NCI-H2227 (cell line): ENCODE measurements around the gene PHACTR3.

ENCODE experiments used
- DNase-seq: peaks from one replicate; lab custom pipeline; 2025; ENCODE audit not compliant: unreplicated experiment; lab: John Stamatoyannopoulos, UW

PHACTR3 gene

DNA sequence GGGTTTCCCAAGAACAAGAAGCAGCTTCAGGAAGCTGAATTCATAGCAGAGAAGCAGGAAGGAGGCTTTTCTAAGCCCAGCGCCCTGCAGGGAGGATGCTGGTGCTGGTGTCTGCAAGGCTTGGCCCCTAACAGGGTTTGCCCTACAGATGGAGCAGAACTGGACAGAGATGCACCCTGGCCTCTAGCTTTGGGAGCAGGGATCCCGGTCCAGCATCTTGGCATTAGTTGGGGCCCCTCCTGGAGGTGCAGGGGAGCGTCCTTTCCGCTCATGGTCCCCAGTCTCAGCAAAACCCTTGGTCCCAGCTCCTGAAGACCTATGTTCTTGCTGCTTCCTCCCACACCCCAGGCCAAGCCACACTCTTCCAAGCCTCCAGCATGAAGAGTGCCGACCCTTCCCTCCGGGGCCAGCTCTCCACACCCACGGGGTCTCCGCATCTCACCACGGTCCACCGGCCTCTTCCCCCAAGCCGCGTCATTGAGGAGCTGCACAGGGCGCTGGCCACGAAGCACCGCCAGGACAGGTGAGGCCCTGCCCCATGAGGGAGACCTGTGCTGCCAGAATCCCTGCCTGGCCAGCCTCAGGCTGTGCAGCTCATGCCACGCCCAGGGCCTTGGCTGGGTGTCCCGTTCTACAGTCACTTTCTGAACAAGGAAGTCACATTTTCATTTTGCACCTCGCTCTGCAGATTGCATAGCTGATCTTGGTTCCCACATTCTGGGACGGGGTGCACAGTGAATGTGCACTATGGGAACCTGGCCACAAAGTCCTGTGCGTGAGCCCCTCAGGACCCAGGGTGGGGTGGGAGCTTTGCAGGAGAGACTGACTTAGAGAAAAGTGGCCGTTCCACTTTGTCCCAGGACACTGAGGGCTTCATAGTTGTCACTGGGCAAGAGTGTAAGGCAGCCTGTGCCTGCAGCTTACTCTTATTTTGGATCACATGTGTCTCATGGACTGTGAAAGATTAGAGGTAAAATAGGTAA is 168.9 kb downstream of the PHACTR3 start:
- no peak for DNase-seq

GRCh38 chr20:59774204-59774641 is 169.9 kb downstream of the PHACTR3 start:
- no peak for DNase-seq

GRCh38 chr20:59774921-59775686 is 170.8 kb downstream of the PHACTR3 start:
- DNase-seq: no peak

DNA sequence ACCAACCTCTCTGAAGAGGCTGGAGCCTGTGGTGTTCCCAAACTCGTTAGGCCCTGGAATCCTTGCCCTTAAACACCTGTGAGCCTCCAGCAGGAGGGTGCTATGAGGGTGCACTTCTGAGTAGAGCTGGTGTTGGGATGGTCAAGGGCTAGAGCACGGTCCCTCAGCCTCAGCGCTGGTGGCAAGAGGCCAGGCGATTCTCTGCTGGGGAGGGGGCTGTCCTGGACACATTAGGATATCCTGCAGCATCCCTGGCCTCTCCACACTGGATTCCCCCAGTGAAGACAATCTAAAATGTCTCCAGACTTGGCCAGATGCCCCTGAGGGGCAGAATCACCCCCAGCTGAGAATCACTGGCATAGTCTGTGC is 171.3 kb downstream of the PHACTR3 start:
- DNase-seq: no peak

- no peak for DNase-seq
Measured at GRCh38 chr20:59776059-59776603, 171.8 kb downstream of the PHACTR3 start.

GRCh38 chr20:59776626-59777330 is 172.4 kb downstream of the PHACTR3 start:
- DNase-seq: no peak

- DNase-seq: no peak
Measured at GRCh38 chr20:59777331-59777725, 173.0 kb downstream of the PHACTR3 start.

DNA sequence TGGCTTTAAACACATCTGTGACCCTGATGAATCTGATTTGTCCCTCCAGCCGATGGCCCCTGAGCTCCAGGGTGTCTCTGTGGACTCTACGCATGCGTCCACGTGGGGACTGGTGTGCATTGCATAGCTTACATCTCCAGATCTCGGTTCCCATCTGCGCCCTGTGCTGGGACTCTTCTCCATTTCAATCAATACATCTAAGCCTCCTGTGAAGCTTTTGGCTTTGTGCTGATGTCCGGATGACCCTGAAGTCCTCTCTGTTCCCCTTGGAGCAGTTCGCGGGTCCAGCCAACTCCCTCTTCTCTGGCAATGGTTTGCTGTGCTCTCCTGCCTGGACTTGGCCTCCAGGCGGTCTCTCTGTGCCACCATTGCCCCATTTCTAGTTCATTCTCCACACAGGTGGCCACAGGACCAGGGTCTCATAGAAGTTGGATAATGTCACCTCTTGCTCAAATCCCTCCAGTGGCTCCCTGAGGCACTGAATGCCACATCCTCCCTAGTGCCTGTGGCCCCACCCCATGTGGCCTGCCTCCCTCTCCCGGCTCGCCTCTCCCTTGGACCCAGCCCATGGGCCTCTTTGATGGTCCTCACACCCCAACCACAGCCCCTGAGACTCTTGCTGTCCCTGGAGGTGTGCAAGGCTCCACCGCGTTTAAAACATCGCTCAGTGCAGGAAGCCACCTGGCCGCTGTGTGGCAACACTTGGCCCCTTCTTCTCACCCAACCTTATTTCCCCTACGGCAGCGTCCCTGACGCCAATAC is 173.7 kb downstream of the PHACTR3 start:
- no peak for DNase-seq

DNA sequence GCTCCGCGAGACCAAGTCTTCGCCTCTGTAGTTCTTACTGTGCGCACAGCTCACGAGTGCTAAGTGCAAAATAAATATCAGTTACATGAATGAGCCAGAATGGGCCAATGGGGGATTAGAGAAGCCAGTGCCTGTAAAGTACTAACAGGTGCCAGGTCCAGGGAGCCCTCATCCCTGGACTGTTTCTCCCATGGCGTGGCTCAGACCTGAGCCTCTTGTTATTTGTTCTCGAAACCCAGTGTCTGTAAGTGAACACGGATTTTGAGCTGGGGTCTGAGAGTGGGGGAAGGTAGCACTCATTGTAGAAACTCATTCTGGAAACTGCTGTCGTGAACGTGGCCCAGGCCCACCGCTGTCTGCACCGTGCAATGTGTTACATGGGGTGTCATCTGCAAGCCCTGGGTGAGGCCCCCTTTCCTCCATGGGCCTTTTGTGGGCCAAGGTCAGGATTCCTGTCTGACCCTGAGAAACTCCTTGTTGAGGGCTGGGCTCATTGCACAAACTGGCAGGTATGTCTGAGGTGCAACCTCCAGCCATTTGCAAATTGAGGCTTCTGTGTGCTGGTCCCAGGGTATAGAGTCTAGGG is 174.4 kb downstream of the PHACTR3 start:
- no peak for DNase-seq

GRCh38 chr20:59779656-59780380 is 175.5 kb downstream of the PHACTR3 start:
- DNase-seq: no peak

- DNase-seq: no peak
Measured at GRCh38 chr20:59780494-59781185, 176.3 kb downstream of the PHACTR3 start.

DNA sequence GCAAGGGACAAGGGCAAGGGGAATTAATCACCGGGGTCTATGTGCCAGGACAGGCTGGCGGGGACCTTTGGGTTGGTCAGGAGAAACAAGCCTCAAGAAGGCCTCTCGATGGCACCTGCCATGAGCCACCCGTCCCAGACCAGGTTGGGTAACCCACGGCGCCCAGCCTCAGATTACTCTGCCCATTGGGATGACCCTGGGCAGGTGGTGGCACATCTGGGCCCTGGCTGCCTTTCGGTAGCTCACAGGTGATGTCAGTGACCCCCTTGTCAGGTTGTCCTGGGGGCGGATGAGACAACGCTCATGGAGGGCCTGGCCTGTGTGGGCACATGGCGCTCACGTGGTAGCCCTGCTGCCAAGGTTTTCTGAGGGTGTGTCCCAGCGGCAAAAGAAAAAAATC is 176.9 kb downstream of the PHACTR3 start:
- DNase-seq: no peak

DNA sequence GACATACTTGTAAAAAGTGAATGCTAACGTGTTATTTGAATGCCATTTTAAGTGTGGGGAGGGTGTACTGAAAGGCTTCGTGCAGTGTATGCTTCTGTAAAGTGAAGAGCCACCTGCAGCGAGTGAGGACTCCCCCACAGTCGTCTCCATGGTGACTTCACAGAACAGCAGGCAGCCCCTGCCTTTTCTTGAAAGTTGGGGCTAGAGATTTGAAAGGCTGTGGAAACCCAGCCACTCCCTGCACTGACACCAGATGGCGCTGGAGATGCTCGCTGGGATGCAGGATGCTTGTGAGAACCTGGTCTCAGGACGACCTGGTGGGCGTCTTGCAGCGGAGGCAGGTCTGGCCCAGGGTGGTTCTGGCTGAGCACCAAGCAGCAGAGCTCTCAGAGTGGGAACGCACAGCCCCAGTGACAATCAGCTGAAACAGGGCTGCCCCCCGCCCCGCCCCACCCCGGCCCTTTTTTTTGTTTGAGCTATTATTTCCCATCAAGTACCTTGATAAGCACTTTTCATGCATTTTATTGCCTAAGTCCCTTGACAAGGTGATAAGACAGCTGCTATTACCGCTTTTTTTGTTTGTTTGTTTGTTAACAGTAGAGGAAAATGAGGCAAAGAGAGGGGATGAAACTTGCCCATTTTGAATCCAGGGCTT is 178.8 kb downstream of the PHACTR3 start:
- DNase-seq: peak; percentile 85

- DNase-seq: no peak
Measured at GRCh38 chr20:59783641-59784010, 179.3 kb downstream of the PHACTR3 start.

DNA sequence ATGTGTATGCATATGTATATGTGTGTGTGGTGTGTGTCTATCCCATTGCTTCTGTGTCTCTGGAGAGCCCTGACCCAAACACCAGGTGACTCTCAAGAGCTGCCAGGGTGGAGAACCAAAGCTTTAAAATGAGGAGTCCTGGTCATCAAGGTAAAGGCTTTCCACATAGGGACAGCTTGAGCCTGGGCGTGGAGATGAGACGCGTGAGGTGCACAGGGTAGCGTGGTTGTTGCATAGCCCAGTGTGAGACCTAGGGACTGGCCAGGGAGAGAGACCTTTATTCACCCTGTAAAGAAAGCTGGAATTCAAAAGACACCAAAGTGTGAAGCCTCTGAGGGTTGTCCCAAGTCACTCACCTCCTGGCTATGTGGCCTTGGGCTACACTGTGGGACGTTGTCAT is 180.0 kb downstream of the PHACTR3 start:
- no peak for DNase-seq

- no peak for DNase-seq
Measured at GRCh38 chr20:59784791-59785668, 180.7 kb downstream of the PHACTR3 start.

DNA sequence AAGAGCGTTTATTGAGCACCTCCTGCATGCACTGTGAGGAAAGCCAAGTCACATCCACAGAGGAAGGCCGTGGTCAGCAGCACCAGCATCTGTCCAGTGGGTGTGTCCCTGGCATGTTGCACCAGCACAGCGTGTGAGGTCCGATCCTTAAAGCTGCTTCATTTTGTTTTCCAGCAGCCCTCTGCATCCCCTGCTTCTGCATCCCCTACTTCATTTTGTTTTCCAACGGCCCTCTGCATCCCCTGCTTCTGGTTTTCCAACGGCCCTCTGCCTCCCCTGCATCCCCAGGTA is 181.3 kb downstream of the PHACTR3 start:
- DNase-seq: no peak
